HG03565 (cell line): ENCODE measurements around the gene CETN1.

Experiments
- ATAC-seq: cut with Tn5 transposase; IDR thresholded peaks from one replicate; pipeline ENCODE4 v1.9.1; 2021; ENCODE audit warnings: mild to moderate bottlenecking, moderate library complexity; ENCODE audit not compliant: unreplicated experiment

Gene CETN1

GRCh38 chr18:618618-619017 is 38.4 kb downstream of the CETN1 start:
- ATAC-seq: no peak

GRCh38 chr18:621291-622043 is 41.3 kb downstream of the CETN1 start:
- no peak for ATAC-seq

- ATAC-seq: no peak
Observed at GRCh38 chr18:622289-622688, 42.1 kb downstream of the CETN1 start.

DNA sequence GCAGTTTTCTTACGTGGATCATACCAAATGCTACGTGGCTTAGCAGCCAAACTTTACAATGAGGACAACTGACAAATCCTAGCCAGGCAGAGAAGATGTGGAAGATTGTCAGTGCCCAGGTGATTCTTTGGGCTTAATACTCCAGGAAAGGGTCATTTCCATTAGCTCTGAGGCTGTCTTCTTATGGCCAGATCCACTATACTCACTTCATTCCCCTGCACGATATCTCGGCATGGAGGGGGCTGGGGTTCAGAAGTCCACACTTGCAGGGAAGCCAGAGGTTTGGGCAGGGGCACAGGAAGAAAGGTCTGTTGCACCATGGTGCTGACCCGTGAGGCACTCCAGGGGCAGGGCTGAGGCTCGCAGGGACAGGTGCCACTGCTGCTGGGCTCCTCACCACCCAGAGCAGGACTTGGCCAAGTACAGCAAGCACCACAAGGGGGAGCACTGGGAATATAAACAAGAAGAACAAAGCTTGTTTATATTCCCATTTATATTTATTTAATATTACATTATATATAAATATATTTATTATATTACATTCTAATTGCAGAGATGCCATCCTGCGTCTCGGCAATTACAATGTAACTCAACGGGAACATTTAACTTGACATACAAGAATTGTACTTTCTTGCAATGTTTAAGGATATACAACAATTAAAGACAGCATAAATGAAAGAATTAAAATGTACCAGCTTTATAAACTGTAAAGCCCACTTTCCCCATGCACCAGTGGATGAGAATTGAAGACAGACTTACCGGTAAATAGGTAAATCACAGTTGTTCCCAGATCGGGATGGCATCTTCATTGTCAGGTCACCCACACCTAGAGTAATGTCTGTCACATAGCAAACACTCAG is 43.8 kb downstream of the CETN1 start:
- ATAC-seq: no peak

- ATAC-seq: no peak
Observed at GRCh38 chr18:627231-627630, 47.1 kb downstream of the CETN1 start.

DNA sequence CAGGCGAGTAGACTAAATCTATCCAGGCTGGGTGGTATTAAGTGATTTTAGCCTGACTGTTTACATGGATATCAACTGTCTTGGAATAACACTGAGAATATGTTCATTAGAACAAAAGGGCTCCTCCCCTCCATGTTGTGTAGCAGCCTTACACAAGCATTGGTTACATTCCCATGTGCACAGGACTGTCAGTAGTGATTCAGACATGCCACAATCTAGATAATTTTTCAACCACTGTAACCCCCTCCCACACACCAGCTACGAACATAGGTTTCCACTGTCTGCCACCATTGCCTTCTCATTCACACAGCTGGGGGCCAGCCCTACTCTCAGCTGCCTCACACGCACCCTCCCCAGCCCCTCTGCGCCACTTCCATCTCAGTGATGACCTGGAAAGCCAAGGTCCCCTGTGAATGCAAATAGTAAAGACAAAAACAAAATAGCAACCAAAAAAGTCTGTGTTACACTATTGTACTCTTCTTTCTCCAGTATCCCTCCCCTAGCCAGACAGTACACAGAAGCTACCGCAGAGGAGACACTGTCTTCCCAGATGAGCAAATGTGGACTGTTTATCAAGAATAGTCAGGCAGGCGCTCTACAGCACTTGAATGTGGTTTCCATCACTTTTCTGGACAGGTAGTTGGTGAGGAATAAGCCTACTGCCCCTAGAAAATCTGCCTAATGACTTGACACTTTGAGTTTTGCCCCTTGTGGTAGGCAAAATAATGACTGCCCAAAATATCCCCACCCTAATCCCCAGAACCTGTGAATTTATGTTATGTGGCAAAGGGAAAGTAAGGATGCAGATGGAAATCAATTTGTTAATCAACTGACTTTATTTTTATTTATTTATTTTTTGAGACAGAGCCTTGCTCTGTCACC is 49.3 kb downstream of the CETN1 start:
- ATAC-seq: no peak

DNA sequence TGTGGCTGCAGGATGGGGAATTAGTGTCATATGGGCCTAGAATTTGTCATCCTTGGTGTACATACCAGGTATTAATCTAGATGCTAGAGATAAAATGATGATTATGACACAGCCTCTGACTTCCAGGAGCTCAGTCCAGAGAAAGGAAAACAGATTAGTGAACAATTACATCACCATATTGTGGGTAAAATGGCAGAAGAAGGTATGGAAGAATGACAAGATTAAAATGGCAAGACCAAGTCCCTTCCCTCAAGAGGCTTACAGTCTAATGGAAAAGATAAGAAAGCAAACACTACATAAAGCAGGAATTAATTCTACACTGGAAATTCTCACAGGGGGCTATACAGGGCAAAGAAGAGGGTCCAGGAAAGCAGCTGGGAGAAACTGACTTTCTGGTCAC is 51.4 kb downstream of the CETN1 start:
- ATAC-seq: no peak
